Measurements from ENCODE around the gene HJV. TPM values are rescaled to one million over a fixed set of nuclear protein-coding genes. Genes with fewer than 3 reads are reported as not detected.
"Not testable (repeated sequence)": the region's sequence is repeated elsewhere in the genome, so short reads cannot be mapped to it uniquely, and the experiment has no call there.

The HJV gene
- total RNA-seq, 1 donor from 2014 or later, result not detected

- H3K36me3 Mint-ChIP-seq (ENCODE audit: low read depth), result no peaks in the 10 kb centered on the region
- no peaks in the 10 kb centered on the region for H3K9me3 Mint-ChIP-seq
- H3K27me3 Mint-ChIP-seq (ENCODE audit: low read depth), result peaks cover 8% of the 10 kb centered on the region
- peaks cover 41% of the 10 kb centered on the region for H3K4me1 Mint-ChIP-seq (ENCODE audit: low read depth)
- intact Hi-C loops (cut with micrococcal nuclease), result loop anchor here (2.0 kb wide), 1 partner anchor 78 kb away; the partner anchor contains the start of gene LIX1L
- peak overlapping the region; percentile 97 for H3K4me3 Mint-ChIP-seq (ENCODE audit: low read depth)
- DNase-seq (ENCODE audit: low spot score), result no peak
- peak overlapping the region; percentile 90 for H3K27ac Mint-ChIP-seq
Measured at GRCh38 chr1:146036241-146036964, 14.9 kb upstream of the HJV start.

GRCh38 chr1:146035048-146035423 lies 13.5 kb upstream of the HJV start:
- Mint-ChIP-seq H3K27ac (peak overlapping the region; percentile 72), H3K36me3 (ENCODE audit: low read depth) (no peaks in the 10 kb centered on the region), H3K4me1 (ENCODE audit: low read depth) (peaks cover 39% of the 10 kb centered on the region), H3K27me3 (ENCODE audit: low read depth) (peaks cover 8% of the 10 kb centered on the region), H3K4me3 (ENCODE audit: low read depth) (peak overlapping the region; percentile 97), H3K9me3 (no peaks in the 10 kb centered on the region)
- intact Hi-C loops (cut with micrococcal nuclease), result loop anchor here (1.0 kb wide), 1 partner anchor 56 kb away; no protein-coding TSS in a partner anchor
- no peak for DNase-seq (ENCODE audit: low spot score)

- intact Hi-C loops (cut with micrococcal nuclease), result no loop called here
- no peak for DNase-seq (ENCODE audit: low spot score)
- H3K4me3 Mint-ChIP-seq (ENCODE audit: low read depth), result peak overlapping the region; percentile 5
- peaks cover 32% of the 10 kb centered on the region for H3K4me1 Mint-ChIP-seq (ENCODE audit: low read depth)
- H3K9me3 Mint-ChIP-seq, result no peaks in the 10 kb centered on the region
- H3K27me3 Mint-ChIP-seq (ENCODE audit: low read depth), result peaks cover 6% of the 10 kb centered on the region
- no peaks in the 10 kb centered on the region for H3K36me3 Mint-ChIP-seq (ENCODE audit: low read depth)
- H3K27ac Mint-ChIP-seq, result no peak overlapping the region
Measured at GRCh38 chr1:146032631-146033219, 11.2 kb upstream of the HJV start.

- no peak for DNase-seq (ENCODE audit: low spot score)
- peaks cover 7% of the 10 kb centered on the region for H3K27me3 Mint-ChIP-seq (ENCODE audit: low read depth)
- H3K9me3 Mint-ChIP-seq, result no peaks in the 10 kb centered on the region
- no peaks in the 10 kb centered on the region for H3K36me3 Mint-ChIP-seq (ENCODE audit: low read depth)
- peaks cover 20% of the 10 kb centered on the region for H3K4me1 Mint-ChIP-seq (ENCODE audit: low read depth)
- no peak overlapping the region for H3K4me3 Mint-ChIP-seq (ENCODE audit: low read depth)
- intact Hi-C loops (cut with micrococcal nuclease), result no loop called here
- no peak overlapping the region for H3K27ac Mint-ChIP-seq
Measured at GRCh38 chr1:146031476-146031875, 9.9 kb upstream of the HJV start.

- H3K4me1 Mint-ChIP-seq (ENCODE audit: low read depth), result peaks cover 9% of the 10 kb centered on the region
Measured at GRCh38 chr1:146029117-146029516, 7.6 kb upstream of the HJV start.

GRCh38 chr1:146026650-146027049 lies 5.1 kb upstream of the HJV start:
- not testable (repeated sequence) for H3K9me3 Mint-ChIP-seq; H3K4me3 Mint-ChIP-seq (ENCODE audit: low read depth)
- H3K27me3 Mint-ChIP-seq (ENCODE audit: low read depth), result peaks cover 27% of the 10 kb centered on the region

More at GRCh38 chr1:146029117-146029516, 7.6 kb upstream of the HJV start:
- no peak overlapping the region for H3K27ac Mint-ChIP-seq
- H3K4me3 Mint-ChIP-seq (ENCODE audit: low read depth), result no peak overlapping the region
- intact Hi-C loops (cut with micrococcal nuclease), result no loop called here
- DNase-seq (ENCODE audit: low spot score), result no peak
- no peaks in the 10 kb centered on the region for H3K36me3 Mint-ChIP-seq (ENCODE audit: low read depth)
- no peaks in the 10 kb centered on the region for H3K9me3 Mint-ChIP-seq
- H3K27me3 Mint-ChIP-seq (ENCODE audit: low read depth), result peaks cover 18% of the 10 kb centered on the region

GRCh38 chr1:146025787-146026495 lies 4.4 kb upstream of the HJV start:
- DNase-seq (ENCODE audit: low spot score); H3K36me3 Mint-ChIP-seq (ENCODE audit: low read depth); intact Hi-C loops (cut with micrococcal nuclease); H3K4me1 Mint-ChIP-seq (ENCODE audit: low read depth); H3K9me3 Mint-ChIP-seq; H3K27ac Mint-ChIP-seq; H3K4me3 Mint-ChIP-seq (ENCODE audit: low read depth): not testable (repeated sequence)
- H3K27me3 Mint-ChIP-seq (ENCODE audit: low read depth), result peaks cover 33% of the 10 kb centered on the region

More at GRCh38 chr1:146026650-146027049, 5.1 kb upstream of the HJV start:
- H3K36me3 Mint-ChIP-seq (ENCODE audit: low read depth); DNase-seq (ENCODE audit: low spot score); intact Hi-C loops (cut with micrococcal nuclease); H3K27ac Mint-ChIP-seq; H3K4me1 Mint-ChIP-seq (ENCODE audit: low read depth): not testable (repeated sequence)

- no peak for DNase-seq (ENCODE audit: low spot score)
- Mint-ChIP-seq H3K4me1 (ENCODE audit: low read depth) (peaks cover 10% of the 10 kb centered on the region), H3K36me3 (ENCODE audit: low read depth) (no peaks in the 10 kb centered on the region), H3K27me3 (ENCODE audit: low read depth) (peaks cover 60% of the 10 kb centered on the region), H3K27ac (no peak overlapping the region), H3K4me3 (ENCODE audit: low read depth) (no peak overlapping the region), H3K9me3 (no peaks in the 10 kb centered on the region)
- intact Hi-C loops (cut with micrococcal nuclease), result no loop called here
Measured at GRCh38 chr1:146022403-146023127, 1.0 kb upstream of the HJV start.

GRCh38 chr1:146021050-146021445 lies 487 bp downstream of the HJV start:
- intact Hi-C loops (cut with micrococcal nuclease), result no loop called here
- Mint-ChIP-seq H3K27ac (no peak overlapping the region), H3K36me3 (ENCODE audit: low read depth) (no peaks in the 10 kb centered on the region), H3K27me3 (ENCODE audit: low read depth) (peaks cover 68% of the 10 kb centered on the region), H3K9me3 (no peaks in the 10 kb centered on the region), H3K4me1 (ENCODE audit: low read depth) (peaks cover 10% of the 10 kb centered on the region), H3K4me3 (ENCODE audit: low read depth) (no peak overlapping the region)
- no peak for DNase-seq (ENCODE audit: low spot score)

- Mint-ChIP-seq H3K4me1 (ENCODE audit: low read depth) (peaks cover 5% of the 10 kb centered on the region), H3K4me3 (ENCODE audit: low read depth) (no peak overlapping the region), H3K36me3 (ENCODE audit: low read depth) (no peaks in the 10 kb centered on the region), H3K27me3 (ENCODE audit: low read depth) (peaks cover 70% of the 10 kb centered on the region), H3K9me3 (no peaks in the 10 kb centered on the region), H3K27ac (no peak overlapping the region)
- intact Hi-C loops (cut with micrococcal nuclease), result no loop called here
- DNase-seq (ENCODE audit: low spot score), result no peak
Measured at GRCh38 chr1:146020058-146021049, 1.2 kb downstream of the HJV start.

GRCh38 chr1:146019231-146020057 lies 2.1 kb downstream of the HJV start:
- intact Hi-C loops (cut with micrococcal nuclease), result loop anchor here (5.0 kb wide), 1 partner anchor 33 kb away; no protein-coding TSS in a partner anchor
- DNase-seq (ENCODE audit: low spot score), result no peak
- Mint-ChIP-seq H3K36me3 (ENCODE audit: low read depth) (no peaks in the 10 kb centered on the region), H3K4me3 (ENCODE audit: low read depth) (no peak overlapping the region), H3K4me1 (ENCODE audit: low read depth) (peaks cover 5% of the 10 kb centered on the region), H3K9me3 (no peaks in the 10 kb centered on the region), H3K27me3 (ENCODE audit: low read depth) (peaks cover 71% of the 10 kb centered on the region), H3K27ac (no peak overlapping the region)
